ENCODE data around the gene ARHGEF28.

DNA sequence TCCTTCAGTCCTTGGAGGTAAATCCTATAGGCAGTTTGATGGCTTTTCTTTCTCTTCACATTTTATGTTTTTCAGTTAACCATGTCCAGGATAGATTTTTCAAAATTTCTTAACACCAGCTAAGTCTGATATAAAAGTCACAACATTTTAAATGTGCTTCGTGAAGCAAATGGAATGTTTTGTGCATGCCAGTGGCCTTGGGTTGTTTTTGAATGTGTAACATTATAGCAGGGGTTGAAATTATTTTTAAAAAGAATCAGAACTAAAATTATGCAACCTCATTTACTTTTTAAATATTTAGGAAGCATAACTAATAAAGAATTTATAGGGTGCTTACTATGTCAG lies 201.1 kb downstream of the ARHGEF28 start:
- TF ChIP-seq, protein P1, sequence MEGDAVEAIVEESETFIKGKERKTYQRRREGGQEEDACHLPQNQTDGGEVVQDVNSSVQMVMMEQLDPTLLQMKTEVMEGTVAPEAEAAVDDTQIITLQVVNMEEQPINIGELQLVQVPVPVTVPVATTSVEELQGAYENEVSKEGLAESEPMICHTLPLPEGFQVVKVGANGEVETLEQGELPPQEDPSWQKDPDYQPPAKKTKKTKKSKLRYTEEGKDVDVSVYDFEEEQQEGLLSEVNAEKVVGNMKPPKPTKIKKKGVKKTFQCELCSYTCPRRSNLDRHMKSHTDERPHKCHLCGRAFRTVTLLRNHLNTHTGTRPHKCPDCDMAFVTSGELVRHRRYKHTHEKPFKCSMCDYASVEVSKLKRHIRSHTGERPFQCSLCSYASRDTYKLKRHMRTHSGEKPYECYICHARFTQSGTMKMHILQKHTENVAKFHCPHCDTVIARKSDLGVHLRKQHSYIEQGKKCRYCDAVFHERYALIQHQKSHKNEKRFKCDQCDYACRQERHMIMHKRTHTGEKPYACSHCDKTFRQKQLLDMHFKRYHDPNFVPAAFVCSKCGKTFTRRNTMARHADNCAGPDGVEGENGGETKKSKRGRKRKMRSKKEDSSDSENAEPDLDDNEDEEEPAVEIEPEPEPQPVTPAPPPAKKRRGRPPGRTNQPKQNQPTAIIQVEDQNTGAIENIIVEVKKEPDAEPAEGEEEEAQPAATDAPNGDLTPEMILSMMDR (IDR thresholded peaks at IDR 0.05) = no peak
- TF ChIP-seq EZH2 (IDR thresholded peaks at IDR 0.05; ENCODE audit: borderline replicate concordance, insufficient read depth, low read depth, low read length, poor library complexity, severe bottlenecking) = no peak

All from B cell (primary cell).